ENCODE data around the gene TCTN3. TPM values are rescaled to one million over a fixed set of nuclear protein-coding genes. Genes with fewer than 3 reads are reported as not detected.

TCTN3 gene
- total and polyA plus RNA-seq, 2 of the 13 experiments (the other 11 are each of a cell fraction or from before 2014, with no cell fraction given) = 53.3 to 60.0 TPM

GRCh38 chr10:95640891-95641315 lies 52.8 kb downstream of the TCTN3 start (continued):
- no peak for TF ChIP-seq ZNF781 (CRISPR knock-in tag; IDR thresholded peaks at IDR 0.05; ENCODE audit: borderline replicate concordance, not compliant biosample characterization)
- TF ChIP-seq PAXIP1 (CRISPR knock-in tag; conservative IDR thresholded peaks at IDR 0.05) = peak; percentile 89
- peak; percentile 97 for TF ChIP-seq PHF21A (CRISPR knock-in tag; IDR thresholded peaks at IDR 0.05)
- peak; percentile 52; the same call in 1 of the 2 replicates for TF ChIP-seq KMT2A (CRISPR knock-in tag; IDR thresholded peaks at IDR 0.05)
- TF ChIP-seq DMAP1 (CRISPR knock-in tag; IDR thresholded peaks at IDR 0.05) = 0 out of 2 replicates have a peak, but pooled peaks have one; percentile 35
- 0 out of 2 replicates have a peak, but pooled peaks have one; percentile 51 for TF ChIP-seq ZNF33A (CRISPR knock-in tag; IDR thresholded peaks at IDR 0.05; ENCODE audit: borderline replicate concordance)
- peak; percentile 88; the same call in 1 of the 2 replicates for TF ChIP-seq HDAC2 (CRISPR knock-in tag; IDR thresholded peaks at IDR 0.05)
- peak; percentile 63 for TF ChIP-seq ZFY (CRISPR knock-in tag; IDR thresholded peaks at IDR 0.05)
- TF ChIP-seq ZNF788 (CRISPR knock-in tag; IDR thresholded peaks at IDR 0.05; ENCODE audit: borderline replicate concordance) = peak; percentile 71; the same call in 1 of the 2 replicates
- TF ChIP-seq HOMEZ (CRISPR knock-in tag; IDR thresholded peaks at IDR 0.05; ENCODE audit: low read depth) = 0 out of 2 replicates have a peak, but pooled peaks have one; percentile 73
- TF ChIP-seq ZNF160 (CRISPR knock-in tag; IDR thresholded peaks at IDR 0.05) = no peak
- TF ChIP-seq MYPOP (CRISPR knock-in tag; IDR thresholded peaks at IDR 0.05) = 0 out of 2 replicates have a peak, but pooled peaks have one; percentile 38
- TF ChIP-seq NFIC (IDR thresholded peaks at IDR 0.05; ENCODE audit: low read length) = no peak; the same call in 1 of the 2 replicates
- TF ChIP-seq ZFP36L2 (CRISPR knock-in tag; IDR thresholded peaks at IDR 0.05) = no peak
- TF ChIP-seq SRSF4 (IDR thresholded peaks at IDR 0.05; ENCODE audit: low read depth, low read length, poor library complexity, severe bottlenecking) = no peak
- no peak for TF ChIP-seq SOX6 (IDR thresholded peaks at IDR 0.05)
- TF ChIP-seq SOX6 (CRISPR knock-in tag; IDR thresholded peaks at IDR 0.05) = peak; percentile 77
- peak; percentile 51; the same call in 1 of the 2 replicates for TF ChIP-seq ELF3 (CRISPR knock-in tag; IDR thresholded peaks at IDR 0.05)
- no peak for TF ChIP-seq KLF11 (CRISPR knock-in tag; IDR thresholded peaks at IDR 0.05)
- TF ChIP-seq ZNF354B (CRISPR knock-in tag; IDR thresholded peaks at IDR 0.05) = no peak
- TF ChIP-seq E2F5 (CRISPR knock-in tag; conservative IDR thresholded peaks at IDR 0.05) = 0 out of 2 replicates have a peak, but pooled peaks have one; percentile 22
- 0 out of 2 replicates have a peak, but pooled peaks have one; percentile 32 for TF ChIP-seq HMG20A (CRISPR knock-in tag; IDR thresholded peaks at IDR 0.05; ENCODE audit: borderline replicate concordance)
- TF ChIP-seq SETDB1 (CRISPR knock-in tag; IDR thresholded peaks at IDR 0.05; ENCODE audit: borderline replicate concordance) = no peak

All from HepG2 (cell line).